Measurements from ENCODE around the gene TTC17. TPM values are rescaled to one million over a fixed set of nuclear protein-coding genes. Genes with fewer than 3 reads are reported as not detected.

The TTC17 gene
- total RNA-seq, 1 donor from 2014 or later, result 56.7 TPM

- FAIRE-seq (no peak), DNase-seq (ENCODE audit: low read depth) (no peak)
- Histone ChIP-seq H3K36me3 (ENCODE audit: insufficient read depth, low read length) (no peaks in the 10 kb centered on the region), H3K4me2 (ENCODE audit: low read length) (no peak overlapping the region), H3K4me3 (ENCODE audit: insufficient read depth, low read depth, low read length) (no peak overlapping the region), H3K27ac (ENCODE audit: low read depth, low read length) (no peak overlapping the region), H2AFZ (ENCODE audit: low read depth, low read length) (no peak overlapping the region), H4K20me1 (ENCODE audit: insufficient read depth, low read length) (no peaks in the 10 kb centered on the region), H3K9me3 (ENCODE audit: insufficient read depth, low read depth, low read length) (no peaks in the 10 kb centered on the region), H3K79me2 (ENCODE audit: insufficient read depth, low read length) (peaks cover 5% of the 10 kb centered on the region), H3K27me3 (ENCODE audit: insufficient read depth, low read length) (no peaks in the 10 kb centered on the region), H3K4me1 (ENCODE audit: insufficient read depth, low read length) (no peaks in the 10 kb centered on the region), H3K9ac (ENCODE audit: low read length) (no peak overlapping the region)
- Mint-ChIP-seq H3K36me3 (ENCODE audit: low read depth, unreplicated experiment) (no peaks in the 10 kb centered on the region), H3K4me1 (ENCODE audit: low read depth, unreplicated experiment) (no peaks in the 10 kb centered on the region), H3K27me3 (ENCODE audit: low read depth, unreplicated experiment) (no peaks in the 10 kb centered on the region), H3K27ac (ENCODE audit: unreplicated experiment) (no peak overlapping the region), H3K9me3 (ENCODE audit: unreplicated experiment) (no peaks in the 10 kb centered on the region), H3K4me3 (ENCODE audit: unreplicated experiment) (no peak overlapping the region)
- TF ChIP-seq EZH2 (IDR thresholded peaks at IDR 0.05; ENCODE audit: insufficient read depth, low read length), result no peak
- TF ChIP-seq, protein P1, sequence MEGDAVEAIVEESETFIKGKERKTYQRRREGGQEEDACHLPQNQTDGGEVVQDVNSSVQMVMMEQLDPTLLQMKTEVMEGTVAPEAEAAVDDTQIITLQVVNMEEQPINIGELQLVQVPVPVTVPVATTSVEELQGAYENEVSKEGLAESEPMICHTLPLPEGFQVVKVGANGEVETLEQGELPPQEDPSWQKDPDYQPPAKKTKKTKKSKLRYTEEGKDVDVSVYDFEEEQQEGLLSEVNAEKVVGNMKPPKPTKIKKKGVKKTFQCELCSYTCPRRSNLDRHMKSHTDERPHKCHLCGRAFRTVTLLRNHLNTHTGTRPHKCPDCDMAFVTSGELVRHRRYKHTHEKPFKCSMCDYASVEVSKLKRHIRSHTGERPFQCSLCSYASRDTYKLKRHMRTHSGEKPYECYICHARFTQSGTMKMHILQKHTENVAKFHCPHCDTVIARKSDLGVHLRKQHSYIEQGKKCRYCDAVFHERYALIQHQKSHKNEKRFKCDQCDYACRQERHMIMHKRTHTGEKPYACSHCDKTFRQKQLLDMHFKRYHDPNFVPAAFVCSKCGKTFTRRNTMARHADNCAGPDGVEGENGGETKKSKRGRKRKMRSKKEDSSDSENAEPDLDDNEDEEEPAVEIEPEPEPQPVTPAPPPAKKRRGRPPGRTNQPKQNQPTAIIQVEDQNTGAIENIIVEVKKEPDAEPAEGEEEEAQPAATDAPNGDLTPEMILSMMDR (IDR thresholded peaks at IDR 0.05; ENCODE audit: insufficient read depth, low read depth, low read length), result no peak
These were observed 4.4 kb upstream of the TTC17 start for GRCh38 chr11:43354311-43354710.

DNA sequence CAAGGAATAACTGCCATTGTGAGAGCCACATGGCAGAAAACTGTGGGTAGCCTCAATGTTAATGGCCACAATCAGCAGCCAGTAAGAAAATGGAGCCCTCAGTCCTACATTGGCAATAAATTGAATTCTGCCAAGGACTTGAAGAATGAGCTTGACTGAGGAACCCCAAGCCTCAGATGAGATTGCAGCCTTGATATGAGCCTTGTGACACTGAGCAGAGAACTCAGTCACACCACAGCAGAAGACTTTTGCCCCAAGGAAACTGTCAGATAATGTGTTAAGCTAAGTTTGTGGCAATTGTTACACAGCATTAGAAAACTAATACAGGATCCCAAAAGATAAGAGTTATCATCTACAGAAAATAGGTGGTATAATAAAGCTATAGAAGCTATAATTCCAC is 2.4 kb upstream of the TTC17 start:
- H3K4me3 Mint-ChIP-seq (ENCODE audit: unreplicated experiment), result no peak overlapping the region
- no peak for TF ChIP-seq EZH2 (IDR thresholded peaks at IDR 0.05; ENCODE audit: insufficient read depth, low read length)
- TF ChIP-seq, protein P1 (IDR thresholded peaks at IDR 0.05; ENCODE audit: insufficient read depth, low read depth, low read length), result no peak
- Histone ChIP-seq H3K4me2 (ENCODE audit: low read length) (no peak overlapping the region), H3K27me3 (ENCODE audit: insufficient read depth, low read length) (no peaks in the 10 kb centered on the region), H3K36me3 (ENCODE audit: insufficient read depth, low read length) (no peaks in the 10 kb centered on the region), H3K27ac (ENCODE audit: low read depth, low read length) (no peak overlapping the region), H3K4me1 (ENCODE audit: insufficient read depth, low read length) (peaks cover 14% of the 10 kb centered on the region), H4K20me1 (ENCODE audit: insufficient read depth, low read length) (peaks cover 18% of the 10 kb centered on the region), H3K79me2 (ENCODE audit: insufficient read depth, low read length) (peaks cover 26% of the 10 kb centered on the region), H3K9me3 (ENCODE audit: insufficient read depth, low read depth, low read length) (no peaks in the 10 kb centered on the region), H3K4me3 (ENCODE audit: insufficient read depth, low read depth, low read length) (no peak overlapping the region), H3K9ac (ENCODE audit: low read length) (no peak overlapping the region), H2AFZ (ENCODE audit: low read depth, low read length) (no peak overlapping the region)
- H3K36me3 Mint-ChIP-seq (ENCODE audit: low read depth, unreplicated experiment), result no peaks in the 10 kb centered on the region
- DNase-seq (ENCODE audit: low read depth), result no peak
- H3K9me3 Mint-ChIP-seq (ENCODE audit: unreplicated experiment), result no peaks in the 10 kb centered on the region
- H3K27me3 Mint-ChIP-seq (ENCODE audit: low read depth, unreplicated experiment), result no peaks in the 10 kb centered on the region
- H3K4me1 Mint-ChIP-seq (ENCODE audit: low read depth, unreplicated experiment), result peaks cover 9% of the 10 kb centered on the region
- FAIRE-seq, result no peak
- no peak overlapping the region for H3K27ac Mint-ChIP-seq (ENCODE audit: unreplicated experiment)

DNA sequence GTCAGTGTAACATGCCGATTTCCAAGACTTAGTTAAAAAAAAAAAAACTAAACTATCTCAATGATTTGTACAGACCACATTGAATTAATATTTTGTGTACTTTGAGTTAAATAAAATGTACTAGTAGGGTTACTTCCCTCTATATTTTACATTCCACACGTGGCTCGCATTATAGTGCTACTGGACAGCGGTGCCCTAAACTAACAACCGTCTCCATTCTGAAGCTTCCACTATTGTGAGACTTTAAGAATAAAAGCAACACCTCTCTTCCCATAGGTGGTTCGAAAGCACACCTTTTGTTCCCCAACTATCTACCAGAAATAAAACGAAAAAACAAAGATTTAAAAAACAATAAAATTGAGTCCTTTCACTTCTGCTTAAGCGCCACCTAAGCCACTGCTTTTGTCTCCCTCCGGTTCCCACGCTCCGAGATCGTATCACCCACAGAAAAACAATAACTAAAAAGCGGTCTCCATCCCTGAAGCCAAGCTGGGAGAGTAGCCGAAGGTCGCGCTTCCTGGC is 380 bp upstream of the TTC17 start:
- no peaks in the 10 kb centered on the region for H3K36me3 Mint-ChIP-seq (ENCODE audit: low read depth, unreplicated experiment)
- DNase-seq (ENCODE audit: low read depth) (no peak), FAIRE-seq (no peak)
- peak overlapping the region; percentile 98 for H3K4me3 Mint-ChIP-seq (ENCODE audit: unreplicated experiment)
- peaks cover 14% of the 10 kb centered on the region for H3K4me1 ChIP-seq (ENCODE audit: insufficient read depth, low read length)
- H3K4me3 ChIP-seq (ENCODE audit: insufficient read depth, low read depth, low read length), result peak overlapping the region; percentile 84
- H3K27ac Mint-ChIP-seq (ENCODE audit: unreplicated experiment), result peak overlapping the region; percentile 21
- peaks cover 13% of the 10 kb centered on the region for H3K4me1 Mint-ChIP-seq (ENCODE audit: low read depth, unreplicated experiment)
- no peaks in the 10 kb centered on the region for H3K9me3 Mint-ChIP-seq (ENCODE audit: unreplicated experiment)
- peaks cover 34% of the 10 kb centered on the region for H4K20me1 ChIP-seq (ENCODE audit: insufficient read depth, low read length)
- H3K27ac ChIP-seq (ENCODE audit: low read depth, low read length), result peak overlapping the region; percentile 91
- peak overlapping the region; percentile 95 for H3K9ac ChIP-seq (ENCODE audit: low read length)
- no peaks in the 10 kb centered on the region for H3K9me3 ChIP-seq (ENCODE audit: insufficient read depth, low read depth, low read length)
- no peaks in the 10 kb centered on the region for H3K36me3 ChIP-seq (ENCODE audit: insufficient read depth, low read length)
- H3K27me3 Mint-ChIP-seq (ENCODE audit: low read depth, unreplicated experiment), result no peaks in the 10 kb centered on the region
- H3K27me3 ChIP-seq (ENCODE audit: insufficient read depth, low read length), result no peaks in the 10 kb centered on the region
- TF ChIP-seq, protein P1 (IDR thresholded peaks at IDR 0.05; ENCODE audit: insufficient read depth, low read depth, low read length), result no peak
- no peak for TF ChIP-seq EZH2 (IDR thresholded peaks at IDR 0.05; ENCODE audit: insufficient read depth, low read length)
- peak overlapping the region; percentile 98 for H2AFZ ChIP-seq (ENCODE audit: low read depth, low read length)
- H3K79me2 ChIP-seq (ENCODE audit: insufficient read depth, low read length), result peaks cover 46% of the 10 kb centered on the region
- H3K4me2 ChIP-seq (ENCODE audit: low read length), result peak overlapping the region; percentile 92

Measured in astrocyte (in vitro differentiated cells and primary cell).